SJCRH30 (cell line): ENCODE data around the gene PLA2G2F. TPM values are rescaled to one million over a fixed set of nuclear protein-coding genes. Genes with fewer than 3 reads are reported as not detected.
A peak's percentile ranks its signal among the peaks of the same experiment; 100 is the strongest.

ENCODE experiments used
- DNase-seq, 2 experiments: peaks; one replicate each; pipeline ENCODE4 v3.0.0-alpha.2; 2015 to 2020
- H3K27ac ChIP-seq: fragments of 250-450 bp; sonication (Bioruptor Pico); 2 replicates; pipeline ENCODE4 v1.5.1; 2020; ENCODE audit warnings: mild to moderate bottlenecking, moderate library complexity
- H3K27me3 ChIP-seq: fragments of 250-450 bp; sonication (Bioruptor Pico); 2 replicates; pipeline ENCODE4 v1.5.1; 2020; ENCODE audit warnings: mild to moderate bottlenecking, moderate library complexity
- H3K36me3 ChIP-seq: fragments of 250-450 bp; sonication (Bioruptor Pico); 2 replicates; pipeline ENCODE4 v1.5.1; 2020; ENCODE audit warnings: mild to moderate bottlenecking, moderate library complexity
- H3K4me1 ChIP-seq: fragments of 250-450 bp; sonication (Bioruptor Pico); 2 replicates; pipeline ENCODE4 v1.5.1; 2020; ENCODE audit warnings: mild to moderate bottlenecking, moderate library complexity
- H3K4me3 ChIP-seq: fragments of 250-450 bp; sonication (Bioruptor Pico); 2 replicates; pipeline ENCODE4 v1.5.1; 2020; ENCODE audit warnings: mild to moderate bottlenecking, moderate library complexity
- H3K9me3 ChIP-seq: fragments of 250-450 bp; sonication (Bioruptor Pico); replicated peaks from 2 replicates; pipeline ENCODE4 v1.5.1; 2020; ENCODE audit warnings: mild to moderate bottlenecking, moderate library complexity
- total RNA-seq: library from RNA; depleted of rRNA; stranded (reverse); fragments of >200 nt; shearing (Covaris generic); gene quantifications from 2 replicates; pipeline ENCODE4 v1.2.3, GENCODE V29; 2014

Gene PLA2G2F
- total RNA-seq, 1 experiment from 2014 or later: not detected

DNA sequence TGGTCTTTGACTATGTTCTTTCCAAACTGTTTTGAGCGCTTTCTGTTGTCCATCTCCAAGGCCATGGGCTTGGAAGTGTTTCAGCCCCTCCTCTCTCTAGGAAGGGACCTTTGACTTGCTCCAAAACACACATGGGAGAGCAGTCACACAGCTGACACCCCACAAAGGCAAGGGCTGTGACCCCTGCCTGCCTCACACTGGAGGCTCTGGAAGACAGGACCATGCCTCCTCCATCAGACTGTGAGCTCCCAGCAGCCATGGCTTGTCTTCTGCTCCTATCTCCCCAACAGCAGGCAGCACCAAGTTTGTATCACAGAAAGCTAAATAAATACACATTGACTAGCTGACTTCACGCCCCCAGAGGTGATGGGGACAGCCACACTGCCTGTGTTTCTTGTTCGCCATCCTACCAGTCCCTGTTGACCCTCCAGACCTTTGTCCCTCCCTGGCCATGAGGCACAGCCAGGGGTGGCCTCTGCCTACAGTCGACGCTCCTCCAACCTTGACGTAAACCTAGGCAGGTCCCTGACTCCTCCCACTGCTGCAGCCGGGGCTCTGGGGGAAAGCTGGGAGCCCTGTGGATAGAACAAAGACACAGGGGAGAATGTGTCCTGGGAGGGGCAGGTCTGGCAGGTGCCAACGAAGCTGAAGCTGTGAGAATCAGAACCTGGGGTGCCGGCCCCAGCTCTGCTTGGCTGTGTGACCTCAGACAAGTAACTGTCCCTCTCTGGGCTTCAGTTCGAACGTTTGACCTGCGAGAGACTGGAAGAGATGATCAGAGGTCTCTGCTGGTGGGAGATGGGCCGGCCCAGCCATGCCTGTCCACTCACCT lies 4.8 kb downstream of the PLA2G2F start:
- H3K9me3 ChIP-seq: no peaks in the 10 kb centered on the region

DNA sequence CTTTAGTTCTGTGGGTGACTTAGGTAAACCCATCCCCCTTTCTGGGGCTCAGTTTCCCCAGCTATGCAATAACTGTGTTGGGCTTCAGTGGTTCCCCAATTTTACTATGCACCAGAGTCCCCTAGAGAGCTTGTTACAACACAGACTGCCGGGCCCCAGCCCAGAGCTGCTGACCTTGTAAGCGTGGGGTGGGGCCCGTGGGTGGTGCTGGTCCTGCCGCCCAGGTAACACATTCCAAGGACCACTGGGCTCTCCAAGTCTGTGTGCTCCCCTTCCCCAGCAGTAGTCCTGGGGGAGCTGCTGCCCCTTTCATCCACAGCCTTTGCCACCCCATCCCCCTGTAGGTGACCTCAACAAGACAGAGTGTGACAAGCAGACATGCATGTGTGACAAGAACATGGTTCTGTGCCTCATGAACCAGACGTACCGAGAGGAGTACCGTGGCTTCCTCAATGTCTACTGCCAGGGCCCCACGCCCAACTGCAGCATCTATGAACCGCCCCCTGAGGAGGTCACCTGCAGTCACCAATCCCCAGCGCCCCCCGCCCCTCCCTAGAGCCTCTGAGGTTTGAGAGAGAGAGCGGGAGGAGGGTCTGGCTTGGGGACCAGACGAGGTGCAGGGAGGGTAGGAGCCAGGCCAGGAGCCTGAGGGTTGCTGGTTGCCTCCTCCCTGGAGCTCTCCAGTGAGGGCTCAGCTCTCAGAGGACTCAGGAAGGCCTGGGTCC lies 8.9 kb downstream of the PLA2G2F start:
- Histone ChIP-seq H3K4me1 (peaks cover 4% of the 10 kb centered on the region; the same call in 1 of the 2 replicates), H3K36me3 (no peaks in the 10 kb centered on the region), H3K27me3 (no peaks in the 10 kb centered on the region; the same call in 1 of the 2 replicates), H3K9me3 (no peaks in the 10 kb centered on the region), H3K4me3 (no peak overlapping the region), H3K27ac (no peak overlapping the region)
- no peak for DNase-seq

More for the DNA sequence above, 4.8 kb downstream of the PLA2G2F start:
- H3K4me1 ChIP-seq: no peaks in the 10 kb centered on the region
- no peak for DNase-seq
- no peaks in the 10 kb centered on the region for H3K36me3 ChIP-seq
- H3K4me3 ChIP-seq: no peak overlapping the region
- H3K27ac ChIP-seq: no peak overlapping the region
- H3K27me3 ChIP-seq: no peaks in the 10 kb centered on the region; the same call in 1 of the 2 replicates

GRCh38 chr1:20148571-20149500 lies 9.7 kb downstream of the PLA2G2F start:
- H3K4me3 ChIP-seq: no peak overlapping the region
- no peaks in the 10 kb centered on the region for H3K36me3 ChIP-seq
- H3K9me3 ChIP-seq: no peaks in the 10 kb centered on the region
- H3K27ac ChIP-seq: no peak overlapping the region
- DNase-seq: no peak
- H3K4me1 ChIP-seq: peaks cover 5% of the 10 kb centered on the region; the same call in 1 of the 2 replicates
- no peaks in the 10 kb centered on the region; the same call in 1 of the 2 replicates for H3K27me3 ChIP-seq

DNA sequence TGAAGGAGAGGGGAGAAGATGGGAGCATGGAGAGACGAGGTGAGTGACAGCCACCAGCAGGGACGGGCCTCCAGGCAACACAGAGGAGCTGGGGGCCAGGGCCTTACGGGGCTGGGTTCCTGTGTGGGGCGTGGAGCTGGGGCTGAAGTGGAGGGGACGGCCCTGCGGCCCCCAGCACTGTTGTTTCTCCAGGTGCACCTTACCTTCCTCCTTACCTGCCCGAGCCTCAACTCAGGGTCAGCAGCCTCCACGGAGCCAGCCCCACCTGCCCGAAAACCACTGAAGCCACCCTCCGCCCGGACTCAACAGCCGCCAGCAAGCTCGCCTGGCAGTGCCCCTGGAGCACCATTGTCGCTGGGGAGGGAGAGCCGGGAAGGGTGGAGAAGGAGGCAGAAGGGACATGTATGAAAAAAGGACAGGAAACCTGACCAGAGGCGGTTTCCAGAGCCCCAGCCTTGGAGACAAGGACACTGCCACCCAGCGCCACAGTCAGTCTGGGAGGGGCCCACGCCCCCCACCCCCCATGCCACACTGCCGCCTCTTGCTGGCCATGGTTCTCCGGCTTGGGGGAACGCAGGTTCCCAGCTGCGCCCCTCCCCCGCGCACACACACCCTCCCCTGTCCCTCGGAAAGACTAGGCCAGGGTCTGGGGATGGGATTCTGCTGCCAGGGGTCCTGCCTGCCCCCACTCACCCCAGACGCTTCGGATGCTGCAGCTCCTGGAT lies 10.6 kb downstream of the PLA2G2F start:
- H3K27me3 ChIP-seq: no peaks in the 10 kb centered on the region; the same call in 1 of the 2 replicates
- no peak overlapping the region for H3K27ac ChIP-seq
- peaks cover 5% of the 10 kb centered on the region; the same call in 1 of the 2 replicates for H3K4me1 ChIP-seq
- no peak for DNase-seq
- no peaks in the 10 kb centered on the region for H3K9me3 ChIP-seq
- no peak overlapping the region for H3K4me3 ChIP-seq
- no peaks in the 10 kb centered on the region for H3K36me3 ChIP-seq

- Histone ChIP-seq H3K27ac (no peak overlapping the region), H3K4me1 (peaks cover 5% of the 10 kb centered on the region; the same call in 1 of the 2 replicates), H3K27me3 (no peaks in the 10 kb centered on the region; the same call in 1 of the 2 replicates), H3K9me3 (no peaks in the 10 kb centered on the region), H3K36me3 (no peaks in the 10 kb centered on the region), H3K4me3 (no peak overlapping the region)
- DNase-seq: no peak
These were observed 11.2 kb downstream of the PLA2G2F start for GRCh38 chr1:20150326-20150705.

GRCh38 chr1:20150969-20151368 lies 11.8 kb downstream of the PLA2G2F start:
- Histone ChIP-seq H3K4me1 (peaks cover 5% of the 10 kb centered on the region; the same call in 1 of the 2 replicates), H3K9me3 (no peaks in the 10 kb centered on the region), H3K4me3 (no peak overlapping the region), H3K27me3 (no peaks in the 10 kb centered on the region), H3K27ac (no peak overlapping the region), H3K36me3 (no peaks in the 10 kb centered on the region)
- DNase-seq: no peak

GRCh38 chr1:20151906-20152598 lies 12.9 kb downstream of the PLA2G2F start:
- H3K4me1 ChIP-seq: peaks cover 5% of the 10 kb centered on the region; the same call in 1 of the 2 replicates
- peak; percentile 91 to 94 for DNase-seq
- H3K9me3 ChIP-seq: no peaks in the 10 kb centered on the region
- H3K36me3 ChIP-seq: no peaks in the 10 kb centered on the region
- no peaks in the 10 kb centered on the region for H3K27me3 ChIP-seq
- peak overlapping the region; percentile 39 for H3K4me3 ChIP-seq
- H3K27ac ChIP-seq: no peak overlapping the region

DNA sequence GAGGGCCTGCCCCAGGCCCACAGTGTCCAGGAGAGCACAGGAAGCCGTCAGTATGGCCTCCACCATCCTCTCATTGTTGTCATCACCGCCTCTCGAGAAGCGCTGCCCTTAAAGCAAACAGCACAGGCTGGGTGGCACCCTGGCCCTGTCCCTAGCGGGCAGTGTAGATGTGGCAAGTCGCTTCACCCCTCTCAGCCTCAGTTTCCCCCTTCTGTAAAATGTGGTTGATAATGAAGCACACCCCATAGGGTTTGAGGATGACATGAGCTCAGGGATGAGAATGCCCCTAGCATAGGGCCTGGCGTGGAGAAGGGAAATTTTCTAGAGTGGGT lies 13.4 kb downstream of the PLA2G2F start:
- Histone ChIP-seq H3K9me3 (no peaks in the 10 kb centered on the region), H3K4me1 (peaks cover 5% of the 10 kb centered on the region; the same call in 1 of the 2 replicates), H3K27ac (no peak overlapping the region), H3K27me3 (no peaks in the 10 kb centered on the region), H3K36me3 (no peaks in the 10 kb centered on the region), H3K4me3 (no peak overlapping the region)
- no peak for DNase-seq

- Histone ChIP-seq H3K27me3 (no peaks in the 10 kb centered on the region), H3K36me3 (no peaks in the 10 kb centered on the region), H3K4me1 (peaks cover 5% of the 10 kb centered on the region; the same call in 1 of the 2 replicates), H3K4me3 (no peak overlapping the region), H3K9me3 (no peaks in the 10 kb centered on the region), H3K27ac (no peak overlapping the region)
- peak; percentile 56 to 72 for DNase-seq
These were observed 13.9 kb downstream of the PLA2G2F start for GRCh38 chr1:20153000-20153418.

- no peak overlapping the region for H3K27ac ChIP-seq
- DNase-seq: no peak
- H3K27me3 ChIP-seq: no peaks in the 10 kb centered on the region
- H3K36me3 ChIP-seq: no peaks in the 10 kb centered on the region
- peaks cover 5% of the 10 kb centered on the region; the same call in 1 of the 2 replicates for H3K4me1 ChIP-seq
- no peak overlapping the region for H3K4me3 ChIP-seq
- H3K9me3 ChIP-seq: no peaks in the 10 kb centered on the region
These were observed 15.2 kb downstream of the PLA2G2F start for GRCh38 chr1:20154301-20154831.

DNA sequence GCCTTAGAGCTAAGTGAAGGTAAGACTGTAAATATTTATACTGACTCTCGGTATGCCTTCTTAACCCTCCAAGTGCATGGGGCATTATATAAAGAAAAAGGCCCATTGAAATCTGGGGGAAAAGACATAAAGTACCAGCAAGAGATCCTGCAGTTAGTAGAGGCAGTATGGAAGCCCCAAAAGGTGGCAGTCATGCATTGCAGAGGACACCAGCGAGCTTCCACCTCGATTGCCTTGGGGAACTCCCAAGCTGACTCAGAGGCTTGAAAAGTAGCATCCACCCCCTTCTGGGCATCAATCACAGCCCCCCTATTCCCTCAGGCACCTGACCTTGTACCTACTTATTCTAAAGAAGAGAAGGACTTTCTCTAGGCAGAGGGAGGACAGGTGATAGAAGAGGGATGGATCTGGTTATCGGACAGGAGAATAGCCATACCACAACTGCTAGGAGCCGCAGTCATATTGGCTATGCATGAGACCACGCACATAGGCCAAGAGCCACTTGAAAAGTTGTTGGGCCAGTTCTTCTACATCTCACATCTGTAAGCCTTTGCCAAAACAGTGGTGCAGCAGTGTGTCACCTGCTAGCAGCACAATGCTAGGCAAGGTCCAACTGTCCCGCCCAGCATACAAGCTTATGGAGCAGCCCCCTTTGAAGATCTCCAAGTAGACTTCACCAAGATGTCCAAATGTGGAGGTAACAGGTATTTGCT lies 19.4 kb downstream of the PLA2G2F start:
- Histone ChIP-seq H3K27ac (no peak overlapping the region), H3K4me1 (no peaks in the 10 kb centered on the region), H3K9me3 (peaks cover 3% of the 10 kb centered on the region), H3K36me3 (no peaks in the 10 kb centered on the region), H3K27me3 (no peaks in the 10 kb centered on the region), H3K4me3 (no peak overlapping the region)
- DNase-seq: no peak

GRCh38 chr1:20160034-20160433 lies 20.9 kb downstream of the PLA2G2F start:
- peaks cover 3% of the 10 kb centered on the region for H3K9me3 ChIP-seq
- no peak overlapping the region for H3K27ac ChIP-seq
- DNase-seq: no peak
- no peaks in the 10 kb centered on the region for H3K27me3 ChIP-seq
- H3K4me1 ChIP-seq: no peaks in the 10 kb centered on the region
- no peak overlapping the region for H3K4me3 ChIP-seq
- H3K36me3 ChIP-seq: no peaks in the 10 kb centered on the region
